C1 segment of cervical spinal cord (tissue), 14 donors: ENCODE results near the gene C1orf21.

ENCODE experiments used
- DNase-seq, 14 donors: peaks; one replicate each; lab custom pipeline; 2025; lab: John Stamatoyannopoulos, UW

The C1orf21 gene

GRCh38 chr1:184485751-184486723 is 99.2 kb downstream of the C1orf21 start:
- DNase-seq: no peak

GRCh38 chr1:184486761-184487445 is 100.1 kb downstream of the C1orf21 start:
- DNase-seq: peak in 1 of 14 donors; percentile 26

GRCh38 chr1:184487531-184488193 is 100.8 kb downstream of the C1orf21 start:
- DNase-seq: peak in 1 of 14 donors; percentile 65

- DNase-seq: no peak
Measured at GRCh38 chr1:184489908-184490307, 103.1 kb downstream of the C1orf21 start.

GRCh38 chr1:184492536-184492935 is 105.7 kb downstream of the C1orf21 start:
- DNase-seq: no peak

GRCh38 chr1:184493987-184494388 is 107.2 kb downstream of the C1orf21 start:
- DNase-seq: peak in 2 of 14 donors; percentile 33 to 61

GRCh38 chr1:184494929-184495328 is 108.1 kb downstream of the C1orf21 start:
- DNase-seq: no peak

GRCh38 chr1:184497959-184498723 is 111.3 kb downstream of the C1orf21 start:
- DNase-seq: no peak

GRCh38 chr1:184499616-184500015 is 112.8 kb downstream of the C1orf21 start:
- no peak for DNase-seq

- DNase-seq: no peak
Measured at GRCh38 chr1:184502161-184502560, 115.3 kb downstream of the C1orf21 start.

GRCh38 chr1:184503221-184503749 is 116.5 kb downstream of the C1orf21 start:
- DNase-seq: no peak

- peak in 1 of 14 donors; percentile 72 for DNase-seq
Measured at GRCh38 chr1:184504040-184504954, 117.5 kb downstream of the C1orf21 start.

GRCh38 chr1:184504955-184505338 is 118.1 kb downstream of the C1orf21 start:
- no peak for DNase-seq

GRCh38 chr1:184506481-184506880 is 119.7 kb downstream of the C1orf21 start:
- DNase-seq: no peak

- DNase-seq: peak in 1 of 14 donors; percentile 49
Measured at GRCh38 chr1:184507165-184507564, 120.3 kb downstream of the C1orf21 start.

- peak in 1 of 14 donors; percentile 49 for DNase-seq
Measured at GRCh38 chr1:184507604-184508280, 120.9 kb downstream of the C1orf21 start.

- DNase-seq: no peak
Measured at GRCh38 chr1:184509105-184509504, 122.3 kb downstream of the C1orf21 start.

GRCh38 chr1:184510110-184510509 is 123.3 kb downstream of the C1orf21 start:
- no peak for DNase-seq

GRCh38 chr1:184512724-184513123 is 125.9 kb downstream of the C1orf21 start:
- no peak for DNase-seq
